Stimulated activated naive CD4-positive, alpha-beta T cell (primary cell): ENCODE data around the gene FZD1.

ENCODE experiments used
- DNase-seq, 6 experiments: peaks; one replicate each; lab custom pipeline; 2025; lab: John Stamatoyannopoulos, UW

Gene FZD1

DNA sequence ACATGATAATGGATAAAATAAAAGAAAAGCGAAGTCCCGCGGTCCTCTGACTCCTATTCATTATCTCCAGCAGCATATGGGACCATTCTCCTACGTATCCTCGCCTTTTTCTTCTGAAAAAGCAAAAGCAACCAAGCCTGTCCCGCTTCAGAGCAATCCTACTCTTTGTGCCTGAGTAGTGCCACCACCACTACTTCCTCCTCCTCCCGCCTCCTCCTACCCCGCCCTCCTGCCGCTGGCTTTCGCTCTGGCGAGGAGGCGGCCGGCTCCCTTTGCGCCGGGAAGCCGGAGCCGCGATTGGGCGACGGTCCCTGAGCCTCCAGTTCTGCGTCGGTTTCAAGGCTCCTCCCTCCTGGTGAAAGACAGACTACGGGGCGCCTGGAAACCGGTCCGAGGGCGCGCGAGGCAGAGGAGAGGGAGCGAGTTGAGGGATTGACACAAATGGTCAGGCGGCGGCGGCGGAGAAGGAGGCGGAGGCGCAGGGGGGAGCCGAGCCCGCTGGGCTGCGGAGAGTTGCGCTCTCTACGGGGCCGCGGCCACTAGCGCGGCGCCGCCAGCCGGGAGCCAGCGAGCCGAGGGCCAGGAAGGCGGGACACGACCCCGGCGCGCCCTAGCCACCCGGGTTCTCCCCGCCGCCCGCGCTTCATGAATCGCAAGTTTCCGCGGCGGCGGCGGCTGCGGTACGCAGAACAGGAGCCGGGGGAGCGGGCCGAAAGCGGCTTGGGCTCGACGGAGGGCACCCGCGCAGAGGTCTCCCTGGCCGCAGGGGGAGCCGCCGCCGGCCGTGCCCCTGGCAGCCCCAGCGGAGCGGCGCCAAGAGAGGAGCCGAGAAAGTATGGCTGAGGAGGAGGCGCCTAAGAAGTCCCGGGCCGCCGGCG lies at the start of gene FZD1:
Gene FZD1 (plus strand): TSS at position 388 of the 878 bp plus-strand sequence. CDS start 448 bp downstream, at position 836.
- DNase-seq: peak in 5 of 6 experiments; percentile 20 to 68 (median 25)

DNA sequence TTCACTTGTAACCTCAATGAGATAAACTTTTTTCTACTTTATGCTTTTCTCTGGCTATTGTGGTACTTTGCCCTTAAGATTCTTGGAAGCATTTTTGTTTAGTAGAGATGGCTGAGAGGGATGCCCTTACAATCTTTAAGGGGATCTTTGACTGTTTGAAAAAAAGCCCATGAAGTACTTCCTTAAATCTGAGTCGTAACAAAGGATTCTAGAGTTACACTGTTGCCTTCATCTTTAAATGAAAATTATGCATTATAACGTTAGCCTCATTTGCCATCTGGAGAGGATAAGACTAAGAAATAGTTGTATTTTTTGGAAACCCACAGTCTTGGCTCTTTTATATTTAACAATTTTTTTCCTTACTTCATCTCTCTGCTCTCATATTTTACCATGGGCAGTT lies 37.8 kb upstream of the FZD1 start:
- DNase-seq: no peak

DNA sequence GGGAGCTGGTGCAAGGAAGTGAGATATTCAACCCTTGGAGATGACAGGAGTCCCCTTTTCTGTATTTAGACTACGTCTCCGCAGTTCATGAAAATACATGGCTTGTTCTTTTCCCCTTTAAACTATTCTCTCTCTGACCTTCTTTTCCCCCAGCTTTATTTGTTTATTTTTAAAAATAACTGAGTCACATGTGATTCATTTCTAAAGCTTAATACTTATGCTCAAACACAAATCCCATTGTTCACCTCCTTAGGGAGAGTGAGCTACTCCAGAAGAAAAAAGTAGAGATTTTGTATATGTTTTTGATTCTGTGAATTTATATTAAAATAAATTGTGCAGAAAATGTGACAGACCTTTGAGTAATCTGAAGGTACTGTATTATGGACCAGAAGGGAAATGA lies 35.9 kb upstream of the FZD1 start:
- DNase-seq: no peak

DNA sequence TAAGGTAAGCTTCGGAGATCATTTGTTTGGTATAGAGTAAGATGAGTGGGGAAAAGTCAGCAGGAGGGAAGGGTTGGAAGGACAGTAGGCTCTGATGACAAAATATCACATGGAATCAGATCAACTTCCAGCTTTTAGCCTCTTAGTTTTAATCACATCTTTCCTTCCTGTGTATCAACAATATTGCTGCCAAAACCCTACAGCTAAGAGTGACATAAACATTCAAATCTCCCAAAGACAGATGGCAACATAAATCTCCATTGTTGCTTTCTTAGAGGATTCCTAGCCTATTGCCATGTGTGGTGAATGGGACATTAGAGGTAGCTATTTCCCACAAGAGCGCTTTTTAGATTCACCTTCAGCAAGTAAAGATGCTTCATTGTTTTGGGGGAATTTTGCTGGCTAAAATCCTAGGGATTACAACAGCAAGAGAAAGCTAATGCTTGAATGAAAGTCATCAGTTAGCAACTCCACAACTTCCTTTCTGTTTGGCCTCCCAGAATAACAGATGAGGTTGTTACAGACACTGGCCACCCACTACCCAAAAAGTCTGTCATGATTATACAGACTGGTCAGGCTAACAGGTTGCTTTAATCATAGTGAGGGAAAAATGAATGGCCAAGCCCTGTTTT lies 35.2 kb upstream of the FZD1 start:
- no peak for DNase-seq

DNA sequence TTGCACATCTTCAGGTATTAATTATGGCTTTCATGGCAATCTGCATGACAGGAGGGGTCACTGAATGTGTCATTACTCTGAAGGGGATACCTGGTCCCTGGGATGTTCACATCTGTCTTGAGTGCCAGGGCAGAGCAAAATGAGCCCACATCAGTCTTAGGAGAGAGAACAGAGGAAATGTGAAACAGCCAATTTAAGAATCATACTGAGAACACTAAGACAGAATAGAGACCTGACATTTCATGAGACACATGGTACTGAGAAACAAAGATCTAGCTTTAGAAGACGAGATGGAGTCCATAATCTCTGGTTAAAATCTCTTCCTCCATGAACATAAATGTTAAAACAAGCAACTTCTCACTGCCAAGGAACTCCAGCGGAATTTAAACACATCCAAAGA lies 34.1 kb upstream of the FZD1 start:
- DNase-seq: no peak

DNA sequence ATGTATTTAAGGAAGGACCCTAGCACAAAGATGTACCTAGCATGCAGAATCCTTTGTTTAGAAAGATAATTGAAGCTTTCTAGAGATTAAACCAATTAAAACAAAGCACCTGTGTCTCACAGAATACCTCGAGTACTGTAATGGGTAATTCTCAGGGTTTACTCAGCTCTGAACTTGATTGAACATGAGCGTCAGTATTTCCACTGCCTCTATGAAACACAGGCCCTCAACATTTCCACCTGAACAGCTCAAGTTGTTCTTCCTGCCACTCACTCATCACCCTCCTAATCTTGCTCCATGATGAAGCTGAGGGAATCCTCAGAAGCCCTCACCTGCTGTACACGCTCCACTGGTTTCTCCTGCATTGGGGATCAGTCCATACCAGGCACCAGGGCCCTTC lies 33.7 kb upstream of the FZD1 start:
- DNase-seq: no peak

DNA sequence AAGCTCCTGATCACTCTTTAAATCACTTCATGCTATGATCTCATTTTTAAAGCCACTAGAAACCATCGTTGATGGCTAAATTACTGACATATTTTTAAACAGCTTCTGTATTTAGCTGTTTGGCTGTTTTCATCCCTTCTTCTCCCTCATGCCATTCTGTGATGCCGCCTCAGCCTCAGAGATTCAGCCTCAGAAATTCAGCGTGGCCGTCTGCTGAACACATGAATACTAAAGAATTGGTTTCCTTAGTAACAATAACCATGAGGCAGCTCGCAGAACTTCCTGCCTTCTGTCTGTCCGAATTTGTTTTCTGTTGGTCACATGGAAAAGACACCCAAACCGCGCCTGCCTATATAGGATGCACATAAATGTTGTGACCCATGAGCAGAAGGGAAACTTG lies 31.0 kb upstream of the FZD1 start:
- no peak for DNase-seq

DNA sequence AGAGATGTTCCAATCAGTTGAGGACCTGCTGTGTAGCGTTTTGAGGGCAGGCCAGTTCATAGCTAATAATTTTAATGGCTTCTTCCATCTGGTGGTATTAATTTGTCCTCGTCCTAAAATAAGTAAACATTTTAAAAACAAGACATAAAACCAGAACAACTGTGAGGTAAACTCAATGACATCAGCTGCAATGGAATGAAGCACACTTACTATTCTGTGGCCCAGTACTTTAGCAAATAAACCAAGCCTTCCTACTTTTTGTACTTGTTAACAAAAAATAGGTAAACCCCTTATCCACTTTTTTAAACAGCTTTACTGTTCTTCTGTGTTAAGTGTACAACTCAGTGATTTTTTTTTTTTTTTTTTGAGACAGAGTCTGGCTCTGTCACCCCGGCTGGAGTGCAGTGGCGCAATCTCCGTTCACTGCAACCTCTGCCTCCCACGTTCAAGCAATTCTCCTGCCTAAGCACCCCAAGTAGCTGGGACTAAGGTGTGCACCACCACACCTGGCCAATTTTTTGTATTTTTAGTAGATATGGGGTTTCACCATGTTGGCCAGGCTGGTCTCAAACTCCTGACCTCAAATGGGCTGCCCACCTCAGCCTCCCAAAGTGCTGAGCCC lies 28.9 kb upstream of the FZD1 start:
- no peak for DNase-seq

DNA sequence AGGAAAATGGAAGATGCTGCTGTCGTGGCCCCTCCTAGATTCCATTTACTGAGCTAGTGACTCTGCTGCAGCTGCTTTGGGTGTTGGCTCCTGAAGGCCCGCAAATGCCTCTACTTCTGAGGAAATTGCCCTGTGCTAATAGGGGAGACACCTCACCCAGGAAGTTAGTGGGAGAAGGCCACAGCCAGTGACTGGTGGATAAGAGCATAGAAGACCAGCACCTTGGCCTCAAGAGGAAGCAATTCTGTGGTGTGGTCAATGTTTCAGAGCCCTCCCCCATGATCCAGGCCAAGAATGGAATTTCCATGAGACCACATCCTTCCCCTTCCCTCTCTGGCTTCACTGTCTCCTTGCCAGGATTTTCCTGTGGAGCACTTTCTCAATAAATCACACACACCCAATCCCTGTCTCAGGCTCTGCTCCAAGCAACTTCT lies 25.0 kb upstream of the FZD1 start:
- DNase-seq: no peak

DNA sequence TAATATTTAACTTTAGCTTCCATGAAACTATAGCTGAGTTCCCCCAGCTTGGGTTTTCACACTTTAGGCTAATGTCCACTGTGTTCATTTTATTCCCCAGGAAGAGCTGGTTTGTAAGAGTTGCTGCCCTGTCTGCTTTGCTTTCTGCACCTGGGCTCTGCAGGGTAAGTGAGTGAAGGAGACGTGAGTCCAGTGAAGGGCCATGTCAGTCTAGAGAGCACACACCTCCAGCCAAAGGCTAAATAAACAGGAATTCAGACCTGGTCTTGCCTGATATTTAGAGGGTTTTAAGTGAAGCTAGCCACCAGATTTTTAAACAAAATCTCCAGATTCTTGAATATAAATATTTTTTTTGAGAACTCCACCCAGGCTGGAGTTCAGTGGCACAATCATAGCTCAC lies 24.5 kb upstream of the FZD1 start:
- no peak for DNase-seq

DNA sequence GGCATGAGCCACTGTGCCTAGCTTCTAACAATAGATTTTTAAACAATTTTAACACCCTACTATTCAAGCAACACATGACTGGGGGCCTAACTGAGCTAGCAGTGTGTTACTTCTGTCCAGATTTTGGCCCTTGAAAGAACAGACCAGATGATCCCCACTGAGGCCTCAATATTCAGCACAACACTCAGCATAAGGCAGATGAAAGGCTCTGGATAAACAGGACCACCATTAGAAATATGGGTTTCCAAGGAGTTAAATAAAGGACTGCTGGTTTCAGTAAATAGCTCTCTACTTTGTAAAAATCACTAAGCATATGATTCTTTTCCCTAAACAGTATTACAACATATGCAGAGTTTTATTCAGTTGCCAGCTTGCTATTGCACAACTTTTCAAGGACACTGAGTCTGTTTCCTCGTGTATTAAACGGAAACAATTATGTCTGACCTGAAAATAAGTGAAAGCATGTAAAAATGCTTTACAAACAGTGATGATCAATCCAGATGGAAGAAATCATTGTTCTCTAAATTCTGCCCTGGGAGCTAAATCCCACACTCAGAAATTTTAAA lies 23.8 kb upstream of the FZD1 start:
- no peak for DNase-seq

DNA sequence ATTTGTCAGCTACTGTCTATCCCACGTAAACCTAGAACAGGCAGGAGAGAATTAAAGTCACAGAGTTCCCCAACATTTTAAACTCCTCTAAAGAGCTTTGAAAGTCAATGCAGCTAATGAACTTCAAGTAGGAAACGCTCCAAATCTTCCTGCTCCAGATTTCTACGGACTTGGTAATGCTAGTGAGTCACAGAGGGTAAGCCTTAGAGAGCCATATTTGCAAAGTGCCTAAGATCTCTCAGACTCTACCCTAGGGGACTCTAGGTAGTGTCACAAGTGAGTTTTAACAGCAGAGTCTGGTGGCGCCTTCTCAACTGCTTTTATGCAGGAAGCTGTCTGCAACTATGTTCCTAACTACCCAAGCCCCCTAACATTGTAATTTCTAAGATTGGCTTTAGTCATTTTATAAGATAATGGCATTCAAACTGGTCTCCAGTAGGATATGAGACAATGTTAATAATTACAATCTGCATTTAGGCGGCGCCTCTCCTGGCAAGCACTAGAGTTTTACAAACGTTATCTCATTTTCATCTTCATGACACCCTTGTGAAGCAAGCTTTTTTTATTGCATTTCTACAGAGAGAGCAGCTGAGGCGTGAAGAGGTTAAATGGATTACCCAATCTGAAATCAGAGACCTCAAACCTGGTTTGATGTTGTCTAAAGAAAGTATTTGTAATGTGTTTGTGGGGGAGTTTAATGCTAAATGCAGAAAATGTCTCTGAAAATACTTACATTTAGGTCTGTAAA lies 22.0 kb upstream of the FZD1 start:
- DNase-seq: no peak

DNA sequence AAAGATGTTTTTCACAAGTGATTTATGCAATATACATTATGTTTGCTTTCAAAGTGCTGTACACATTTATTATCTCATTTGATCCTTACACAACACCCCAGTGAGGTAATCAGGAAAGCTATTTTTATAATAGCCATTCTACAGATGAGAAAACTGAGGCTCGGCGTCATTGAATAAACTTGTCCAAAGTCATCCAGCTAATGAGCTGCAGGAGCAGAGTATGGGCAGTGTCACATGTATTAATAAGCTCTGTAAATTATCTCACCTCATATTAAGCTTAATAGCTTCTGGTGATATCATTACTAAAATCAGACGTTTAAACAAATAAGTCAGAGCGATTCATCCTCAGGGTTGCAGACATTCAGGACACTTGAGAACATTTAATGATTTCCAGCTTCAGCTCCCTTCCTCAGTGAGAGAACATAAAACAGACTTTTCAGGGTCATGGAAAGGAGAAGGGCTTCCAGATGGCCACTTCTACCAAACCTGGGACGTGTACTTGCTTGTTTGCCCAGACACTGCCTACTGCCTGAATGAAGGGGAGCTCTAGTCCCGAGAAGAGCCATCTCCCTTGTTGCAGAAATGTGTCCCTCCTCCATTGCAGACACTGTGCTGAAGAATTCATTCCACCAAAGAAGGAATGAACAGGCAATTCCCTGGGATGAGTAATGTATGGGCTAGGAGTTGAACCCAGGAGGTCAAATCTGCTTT lies 20.5 kb upstream of the FZD1 start:
- no peak for DNase-seq

DNA sequence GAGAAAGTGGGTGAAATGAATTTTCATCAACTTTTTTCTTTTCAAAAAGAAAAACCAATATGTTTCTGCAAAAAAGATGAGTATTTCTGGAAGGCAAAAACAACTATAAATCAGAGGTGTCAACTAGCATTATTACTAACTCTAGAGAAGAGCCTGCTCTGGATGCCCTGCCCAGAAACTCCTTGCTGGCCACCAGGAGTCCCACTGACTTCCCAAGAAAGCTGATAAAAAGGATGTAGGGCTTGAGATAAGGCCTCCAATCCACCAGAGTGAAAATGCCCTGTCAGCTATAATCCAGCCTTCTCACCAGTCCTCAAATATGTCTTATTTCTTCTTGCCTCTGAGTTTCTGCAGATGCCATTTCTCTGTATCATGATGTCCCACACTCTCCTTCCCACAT lies 16.7 kb upstream of the FZD1 start:
- DNase-seq: no peak

DNA sequence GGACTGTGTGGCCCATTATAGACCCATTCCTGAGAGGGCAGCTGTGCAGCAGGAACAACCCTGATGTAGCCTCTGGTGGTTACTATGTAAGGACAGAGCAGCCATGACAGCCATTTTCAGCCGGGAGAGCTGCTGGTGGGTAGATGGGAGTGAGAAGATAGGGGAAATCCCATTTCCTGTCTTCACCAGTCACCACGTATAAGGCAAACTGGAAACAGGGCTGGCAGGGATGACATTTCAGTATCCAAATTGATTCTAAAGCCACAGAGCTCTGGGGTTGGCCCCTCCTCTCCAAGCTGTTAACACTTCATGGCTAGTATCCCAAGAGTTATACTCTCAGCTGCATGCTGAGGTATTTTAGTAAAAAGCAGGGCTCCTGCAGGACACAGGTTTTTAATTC lies 15.2 kb upstream of the FZD1 start:
- no peak for DNase-seq

DNA sequence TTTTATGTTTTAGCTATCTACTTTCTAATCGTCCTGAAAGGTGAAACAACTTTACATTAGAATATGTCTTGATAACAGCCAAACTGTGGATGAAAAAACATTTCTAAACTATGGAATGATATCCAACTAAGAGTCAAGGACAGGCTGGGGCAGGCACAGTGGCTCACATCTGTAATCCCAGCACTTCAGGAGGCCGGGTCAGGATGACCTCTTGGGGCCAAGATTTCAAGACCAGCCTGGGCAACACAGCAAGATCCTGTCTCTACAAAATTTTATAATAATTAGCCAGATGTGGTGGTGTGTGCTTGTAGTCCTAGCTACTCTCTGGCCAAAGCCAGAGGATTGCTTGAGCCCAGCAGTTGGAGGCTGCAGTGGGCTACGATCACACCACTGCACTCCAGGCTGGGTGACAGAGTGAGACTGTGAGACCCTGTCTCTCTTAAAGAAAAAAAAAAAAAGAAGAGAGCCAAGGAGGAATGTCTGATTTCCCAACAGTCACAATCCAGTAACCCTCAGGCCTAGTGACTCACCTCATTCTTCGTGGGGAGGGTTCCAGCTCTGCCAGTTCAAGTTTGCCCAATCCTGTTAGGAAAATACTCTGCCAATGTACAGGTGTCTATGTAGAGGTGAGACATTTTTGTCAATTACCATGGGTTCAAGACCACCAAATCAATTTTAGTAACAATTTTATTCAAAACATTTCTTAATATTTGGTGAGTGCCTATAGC lies 14.6 kb upstream of the FZD1 start:
- no peak for DNase-seq

DNA sequence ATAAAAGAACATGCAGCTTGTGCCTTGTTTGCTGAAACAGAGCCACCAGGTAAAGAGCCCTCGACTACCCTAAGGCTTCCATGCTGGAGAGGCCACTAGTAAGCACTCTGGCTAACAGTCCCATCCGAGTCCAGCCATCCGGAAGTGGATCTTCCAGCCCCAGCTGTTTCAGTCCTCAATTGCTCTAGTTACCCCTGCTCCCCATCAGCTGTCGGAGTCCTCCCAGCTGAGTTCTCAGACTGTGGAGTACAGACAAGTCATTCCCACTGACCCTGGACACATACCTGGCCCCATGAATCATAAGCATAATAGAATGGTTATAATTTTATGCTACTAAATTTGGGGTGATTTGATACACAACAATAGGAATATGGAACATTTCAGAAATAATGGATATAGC lies 13.5 kb upstream of the FZD1 start:
- DNase-seq: no peak

DNA sequence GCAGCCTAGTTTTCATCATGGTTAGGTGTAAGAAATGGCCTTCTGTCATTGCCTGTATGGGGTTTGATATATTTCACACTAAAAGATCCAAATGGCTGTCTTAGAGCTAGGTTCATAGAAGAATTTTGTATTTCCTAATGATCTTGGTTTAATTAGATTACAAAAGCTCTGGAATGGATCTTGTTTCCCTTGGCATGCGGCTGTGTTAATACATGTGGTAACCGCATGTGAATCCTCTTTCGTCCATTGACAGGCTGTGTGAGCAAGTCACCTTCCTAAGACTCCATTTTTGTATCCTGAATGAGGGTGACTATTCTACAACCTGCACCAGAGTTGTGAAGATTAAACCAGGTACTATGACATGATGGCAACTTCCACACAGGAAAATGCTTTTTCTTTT lies 12.4 kb upstream of the FZD1 start:
- no peak for DNase-seq

DNA sequence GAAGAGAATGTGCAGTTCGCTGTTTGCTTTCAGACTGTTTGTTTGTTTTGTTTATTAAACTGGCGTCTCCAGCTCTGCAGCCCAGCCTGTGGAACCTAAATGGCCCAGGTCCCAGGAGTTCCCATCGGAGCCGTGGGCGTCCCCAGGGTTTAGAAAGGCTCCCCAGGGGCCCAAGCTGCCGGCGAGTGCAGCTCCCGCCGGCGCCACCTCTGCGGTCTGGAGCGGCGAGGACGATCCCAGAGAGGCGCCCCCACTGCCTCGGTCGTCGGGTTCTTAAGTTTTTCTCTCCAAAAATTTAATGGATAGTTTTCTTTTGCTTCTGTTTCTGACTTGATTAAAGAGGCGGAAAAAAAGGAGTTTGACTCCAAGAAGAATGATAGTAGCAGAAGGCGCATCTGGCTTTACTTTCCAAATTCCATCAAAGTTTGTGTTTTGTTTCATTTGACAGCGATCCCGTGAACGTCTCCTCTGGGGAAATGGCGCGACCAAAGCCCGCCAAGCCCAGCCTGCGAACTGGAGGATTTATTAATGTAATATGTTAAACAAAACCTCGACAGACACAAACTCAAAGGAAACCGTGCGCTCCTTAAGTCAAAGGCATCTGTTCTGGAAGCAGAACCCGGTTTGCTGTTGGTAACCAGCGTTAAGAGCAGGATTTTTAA lies 718 bp upstream of the FZD1 start:
- DNase-seq: no peak
